Activated CD4-positive, CD25-positive, alpha-beta regulatory T cell treated with anti-CD3 and anti-CD28 coated beads, Interleukin-2, amount 50 U/mL, for 24 hours (primary cell): ENCODE measurements around the gene GART.
"Not testable (repeated sequence)": the region's sequence is repeated elsewhere in the genome, so short reads cannot be mapped to it uniquely, and the experiment has no call there.

ENCODE experiments used
- ATAC-seq, 2 donors: fragments of 150-1000 bp; cut with Tn5 transposase; one replicate each; pipeline ENCODE4 v1.10.0; 2021; ENCODE audit warnings: mild to moderate bottlenecking in 1 of 2, moderate library complexity in 1 of 2

Gene GART

GRCh38 chr21:33541756-33542639 lies at the start of gene GART:
TSS of gene GART (minus strand) at chr21:33542117. CDS start at chr21:33539315, 2,802 bp downstream.
- ATAC-seq, result peak; percentile 62 to 68

DNA sequence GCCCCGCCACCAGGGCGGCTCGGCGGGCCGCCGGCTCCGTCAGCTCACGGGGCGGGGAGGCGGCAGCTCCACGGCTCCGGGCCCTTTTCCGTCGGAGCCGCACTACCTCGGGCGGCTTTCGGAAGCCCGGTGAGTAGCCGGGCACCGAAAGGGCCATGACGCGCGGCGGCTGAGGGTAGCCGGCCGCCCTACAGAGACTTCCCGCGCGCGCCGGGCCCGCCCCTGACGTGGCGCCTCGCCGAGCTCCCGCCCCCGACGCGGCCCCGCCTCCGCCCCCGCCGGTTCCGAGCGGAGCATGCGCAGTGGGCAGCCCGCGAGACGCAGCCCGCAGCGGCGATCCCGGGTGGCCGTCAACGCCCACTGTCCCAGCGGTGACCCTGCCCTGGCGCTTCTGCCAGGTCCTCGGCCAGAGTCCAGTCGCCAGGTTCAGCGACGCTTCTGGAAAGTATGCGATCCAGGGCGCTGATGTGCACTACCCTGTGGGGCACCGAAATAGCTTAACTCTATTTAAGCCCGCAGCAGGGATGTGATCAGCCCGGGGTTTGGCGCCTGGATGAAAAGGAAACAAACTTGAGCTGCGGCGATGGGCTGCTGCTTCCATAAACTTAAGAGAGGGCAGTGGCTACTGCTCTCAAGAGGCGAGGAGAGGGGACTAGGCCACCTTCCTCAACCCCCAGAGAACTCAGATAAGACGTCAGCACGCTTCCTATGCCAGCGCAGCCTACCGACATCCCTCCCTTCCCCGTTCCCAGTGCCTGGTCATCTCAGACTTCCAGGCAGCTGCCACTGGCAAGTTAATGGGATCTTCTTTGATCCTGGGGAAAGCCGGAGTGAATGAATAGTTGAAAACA lies 46.8 kb upstream of the GART start, which contains the start of gene DONSON:
Gene DONSON, minus strand, starts transcription at position 200 of the 851 bp plus-strand sequence. Its CDS starts 43 bp downstream, at position 157.
- ATAC-seq, result peak; percentile 94 to 95

DNA sequence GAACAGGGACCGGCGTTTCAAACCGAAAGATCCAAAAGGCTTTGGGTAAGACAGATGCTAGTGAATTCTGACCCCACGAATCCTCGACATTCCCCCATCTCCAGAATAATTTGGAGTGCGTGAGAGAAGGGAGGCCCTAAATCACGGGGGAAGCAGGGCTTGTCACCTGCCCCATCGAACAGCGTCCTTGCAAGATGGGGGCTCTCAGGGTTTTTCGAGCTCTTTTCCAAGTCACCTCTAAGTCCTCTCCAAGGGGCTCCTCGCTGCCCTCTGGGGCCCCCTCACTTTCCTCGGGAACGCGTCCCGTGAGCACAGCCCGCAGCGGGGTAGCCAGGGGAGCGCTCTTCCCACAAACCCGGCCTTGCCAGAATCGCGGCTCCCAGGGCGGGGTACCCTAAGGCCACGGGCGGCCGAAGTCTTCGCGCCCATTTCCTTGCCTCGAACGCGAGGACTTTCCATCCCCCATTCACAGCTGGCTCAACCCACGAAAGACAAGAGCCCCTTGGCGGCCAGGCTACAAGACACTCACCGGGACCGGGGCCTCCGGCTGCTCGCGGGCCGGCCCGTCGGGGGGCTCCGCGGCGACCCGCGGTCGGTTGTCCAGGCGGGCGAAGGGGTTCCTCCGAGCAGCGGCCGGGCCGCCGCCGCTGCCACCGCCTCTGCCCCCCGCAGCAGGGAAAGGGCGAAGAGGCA lies 46.0 kb upstream of the GART start:
- peak; percentile 3 to 15 for ATAC-seq

DNA sequence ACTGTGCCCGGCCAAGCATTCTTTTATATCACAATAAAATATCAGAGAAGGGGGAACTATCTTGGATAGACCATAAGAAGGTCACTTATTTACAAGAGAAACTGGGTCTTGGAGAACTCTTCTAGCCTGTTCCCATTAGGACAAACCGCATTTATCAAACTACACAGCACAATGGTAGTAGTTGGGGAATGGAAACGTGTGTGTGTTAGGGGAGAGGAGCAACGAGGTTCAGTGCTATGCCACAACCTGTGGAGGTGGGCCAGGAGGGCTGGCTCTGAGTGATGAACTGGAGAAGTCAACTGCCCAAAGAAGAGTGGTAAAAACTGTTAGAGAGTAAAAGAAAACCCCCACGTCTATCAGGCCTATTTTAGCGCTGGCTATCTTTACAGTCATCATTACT lies 45.0 kb upstream of the GART start:
- ATAC-seq, result no peak

DNA sequence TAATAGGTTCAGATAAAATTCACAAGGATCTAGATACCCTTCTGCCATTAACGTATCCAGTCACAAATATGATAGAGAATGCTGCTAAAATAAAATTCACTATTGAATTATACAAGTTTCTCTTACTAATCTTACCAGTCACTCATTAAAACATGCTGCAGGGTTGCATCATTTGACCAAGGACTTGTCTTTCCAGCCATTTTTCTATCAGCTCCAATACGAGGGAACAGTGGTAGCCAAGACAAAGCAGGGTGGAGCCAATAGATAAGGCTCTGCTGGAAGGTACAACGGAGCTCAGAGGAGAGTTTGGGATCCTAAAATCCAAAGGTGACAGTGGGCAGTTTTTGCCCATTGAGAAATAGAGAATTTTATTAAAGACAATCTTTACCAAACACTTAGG lies 42.5 kb upstream of the GART start:
- no peak for ATAC-seq

- ATAC-seq, result peak; percentile 71 to 78
Observed at GRCh38 chr21:33578959-33579542, 37.1 kb upstream of the GART start.

DNA sequence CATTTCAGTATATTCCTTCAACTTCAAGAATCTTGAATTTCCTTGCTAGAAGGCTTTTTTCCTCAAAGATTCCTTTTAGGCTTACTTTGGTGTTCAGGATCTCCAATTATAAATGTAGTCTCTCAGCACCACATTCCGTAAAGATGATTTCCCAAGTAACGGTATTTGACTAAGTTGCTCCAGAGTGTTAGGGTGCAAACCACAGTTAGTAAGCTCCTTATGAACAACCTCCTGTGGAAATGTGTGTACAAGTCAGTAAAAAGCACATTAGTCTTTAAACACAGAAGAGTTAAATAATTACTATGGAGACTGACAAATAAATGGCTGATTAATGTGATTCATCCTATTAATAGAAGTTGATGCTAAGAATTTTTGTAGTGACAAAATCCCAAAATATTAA lies 36.3 kb upstream of the GART start:
- no peak for ATAC-seq

DNA sequence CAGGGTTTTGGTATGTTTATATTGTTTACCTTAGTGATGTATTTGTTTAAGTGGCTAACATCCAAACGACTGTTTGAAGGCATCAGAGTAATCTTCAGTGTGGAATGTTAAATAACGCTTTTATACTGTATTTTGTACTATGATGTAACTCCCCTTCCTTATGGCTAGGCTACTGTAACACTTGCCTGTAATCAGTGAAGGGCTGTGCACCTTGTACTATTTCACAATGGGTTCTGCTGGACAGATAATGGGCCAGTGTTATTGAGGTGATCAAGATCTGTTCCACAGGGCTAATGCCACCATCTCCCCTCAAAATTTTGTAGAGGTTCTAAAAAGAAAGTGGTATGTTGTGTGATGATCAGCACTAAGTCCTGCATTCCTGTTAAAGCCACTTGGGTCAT lies 34.8 kb upstream of the GART start:
- ATAC-seq, result not testable (repeated sequence)

GRCh38 chr21:33572350-33572749 lies 30.4 kb upstream of the GART start:
- ATAC-seq, result no peak

DNA sequence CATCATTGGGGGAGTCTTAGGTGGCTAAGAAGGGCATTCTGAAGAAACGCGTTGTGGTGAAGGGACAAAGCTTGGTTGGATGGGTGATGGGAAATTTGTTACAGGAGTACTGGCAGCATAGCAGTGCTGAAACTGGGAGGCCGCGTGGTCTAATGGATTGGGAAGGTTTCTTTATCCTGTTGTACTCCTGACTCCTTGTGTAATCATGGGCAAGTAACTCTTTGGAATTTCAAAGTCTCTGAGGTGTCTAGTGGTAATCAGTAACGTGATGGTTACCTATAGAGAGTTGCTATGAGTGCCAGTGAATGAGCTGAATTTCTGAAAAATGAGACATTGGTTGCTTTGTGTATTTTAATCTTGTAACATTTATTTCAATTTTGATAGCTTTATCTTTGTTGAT lies 28.1 kb upstream of the GART start:
- no peak for ATAC-seq

GRCh38 chr21:33568448-33568847 lies 26.5 kb upstream of the GART start:
- no peak for ATAC-seq

- no peak for ATAC-seq
Observed at GRCh38 chr21:33567914-33568313, 26.0 kb upstream of the GART start.

DNA sequence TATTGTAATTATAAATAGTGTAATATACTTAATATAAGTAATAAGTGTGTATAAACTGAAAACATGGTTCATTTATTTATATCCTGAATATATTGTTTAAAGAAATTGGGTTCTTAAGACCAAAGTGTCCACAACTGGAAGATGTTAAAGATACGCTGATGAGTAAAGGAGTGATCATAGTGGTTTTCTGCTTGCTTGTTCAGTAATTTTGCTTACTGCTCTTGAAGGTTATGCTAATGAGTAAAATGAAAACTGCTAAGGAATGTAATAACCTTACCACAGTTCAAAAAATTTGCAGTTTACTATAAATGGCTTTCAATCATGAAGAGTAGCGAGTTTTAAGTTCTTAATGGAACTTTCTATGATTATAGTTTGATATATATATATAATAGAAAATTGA lies 24.6 kb upstream of the GART start:
- ATAC-seq, result peak; percentile 74 to 95

GRCh38 chr21:33562389-33562788 lies 20.5 kb upstream of the GART start:
- no peak for ATAC-seq

GRCh38 chr21:33561373-33561772 lies 19.5 kb upstream of the GART start:
- ATAC-seq, result no peak

DNA sequence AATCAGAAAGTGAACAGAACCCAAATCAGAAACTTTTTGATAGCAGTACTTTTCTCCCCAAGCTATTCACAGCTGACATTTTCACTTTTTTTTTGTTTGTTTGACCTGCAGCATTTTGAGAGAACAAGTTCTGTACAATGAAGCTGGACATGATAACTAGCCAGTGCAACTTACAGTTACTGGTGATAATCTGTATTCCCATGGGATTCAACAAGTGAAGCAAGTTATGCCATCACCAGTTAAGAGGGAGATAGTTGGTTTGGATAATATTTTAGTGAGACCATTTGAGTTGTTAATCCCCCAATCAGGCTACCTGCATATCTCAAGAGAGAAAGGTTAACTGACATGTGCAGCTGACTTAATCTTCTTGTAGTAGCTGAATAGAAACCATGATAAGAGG lies 19.0 kb upstream of the GART start:
- no peak for ATAC-seq

- no peak for ATAC-seq
Observed at GRCh38 chr21:33559813-33560212, 17.9 kb upstream of the GART start.

DNA sequence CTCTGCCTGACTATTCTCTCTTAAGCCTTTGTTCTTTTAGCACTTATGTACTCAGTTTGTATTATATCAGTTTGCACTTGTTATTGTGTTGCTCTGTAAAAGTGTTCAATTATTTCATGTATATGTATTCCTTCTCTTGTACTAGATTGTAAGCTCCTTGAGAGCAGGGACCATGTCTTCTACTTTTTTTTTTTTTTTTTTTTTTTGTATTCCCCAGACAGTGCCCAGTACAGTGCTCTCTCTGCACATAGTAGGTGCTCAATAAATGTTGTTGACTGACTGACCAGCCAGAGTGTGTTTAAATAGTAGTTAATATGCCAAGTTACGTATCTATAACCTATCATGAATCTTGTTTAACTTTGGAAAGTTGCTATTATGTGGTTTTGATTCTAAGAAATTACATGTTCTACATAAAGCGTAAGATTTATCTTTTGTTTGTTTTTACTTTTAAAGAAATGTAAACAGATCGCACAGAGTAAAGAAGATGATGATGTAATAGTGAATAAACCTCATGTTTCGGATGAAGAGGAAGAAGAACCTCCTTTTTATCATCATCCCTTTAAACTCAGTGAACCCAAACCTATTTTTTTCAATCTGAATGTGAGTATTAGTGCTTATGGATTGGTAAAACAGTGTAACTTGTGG lies 17.0 kb upstream of the GART start:
- ATAC-seq, result no peak

- no peak for ATAC-seq
Observed at GRCh38 chr21:33557447-33557846, 15.5 kb upstream of the GART start.

GRCh38 chr21:33554982-33555344 lies 13.0 kb upstream of the GART start:
- ATAC-seq, result no peak

- no peak for ATAC-seq
Observed at GRCh38 chr21:33554236-33554981, 12.5 kb upstream of the GART start.
